ENCODE results near the gene GXYLT1. TPM values are rescaled to one million over a fixed set of nuclear protein-coding genes. Genes with fewer than 3 reads are reported as not detected.

Gene GXYLT1
- total RNA-seq, 1 donor from 2014 or later = 5.4 TPM

Other genes starting within 250 kb of the GXYLT1 start
- 88.1 TPM for gene YAF2, start 93.4 kb upstream of the GXYLT1 start, total RNA-seq
- gene ZCRB1, start 181.2 kb upstream of the GXYLT1 start, total RNA-seq = 64.6 TPM
- gene PPHLN1, start 181.3 kb upstream of the GXYLT1 start, total RNA-seq = 31.4 TPM

All from left ventricle myocardium inferior (tissue), 1 donor.